ENCODE results near the gene MSMO1.
"Not testable (repeated sequence)": the region's sequence is repeated elsewhere in the genome, so short reads cannot be mapped to it uniquely, and the experiment has no call there.

GRCh38 chr4:165284697-165285096, 42.8 kb upstream of the MSMO1 start:
- not testable (repeated sequence) for TF ChIP-seq EZH2 (IDR thresholded peaks at IDR 0.05; ENCODE audit: low read length)
- TF ChIP-seq, protein P1, sequence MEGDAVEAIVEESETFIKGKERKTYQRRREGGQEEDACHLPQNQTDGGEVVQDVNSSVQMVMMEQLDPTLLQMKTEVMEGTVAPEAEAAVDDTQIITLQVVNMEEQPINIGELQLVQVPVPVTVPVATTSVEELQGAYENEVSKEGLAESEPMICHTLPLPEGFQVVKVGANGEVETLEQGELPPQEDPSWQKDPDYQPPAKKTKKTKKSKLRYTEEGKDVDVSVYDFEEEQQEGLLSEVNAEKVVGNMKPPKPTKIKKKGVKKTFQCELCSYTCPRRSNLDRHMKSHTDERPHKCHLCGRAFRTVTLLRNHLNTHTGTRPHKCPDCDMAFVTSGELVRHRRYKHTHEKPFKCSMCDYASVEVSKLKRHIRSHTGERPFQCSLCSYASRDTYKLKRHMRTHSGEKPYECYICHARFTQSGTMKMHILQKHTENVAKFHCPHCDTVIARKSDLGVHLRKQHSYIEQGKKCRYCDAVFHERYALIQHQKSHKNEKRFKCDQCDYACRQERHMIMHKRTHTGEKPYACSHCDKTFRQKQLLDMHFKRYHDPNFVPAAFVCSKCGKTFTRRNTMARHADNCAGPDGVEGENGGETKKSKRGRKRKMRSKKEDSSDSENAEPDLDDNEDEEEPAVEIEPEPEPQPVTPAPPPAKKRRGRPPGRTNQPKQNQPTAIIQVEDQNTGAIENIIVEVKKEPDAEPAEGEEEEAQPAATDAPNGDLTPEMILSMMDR (optimal IDR thresholded peaks at IDR 0.05 in 1 of 3, IDR thresholded peaks at IDR 0.05 in 1 of 3, conservative IDR thresholded peaks at IDR 0.05 in 1 of 3; ENCODE audit: extremely low read depth in 1 of 3, insufficient read depth in 2 of 3, low read length in 3 of 3): not testable (repeated sequence)
